Panc1 (cell line): ENCODE measurements around the gene KCNE3. TPM values are rescaled to one million over a fixed set of nuclear protein-coding genes. Genes with fewer than 3 reads are reported as not detected.

Experiments
- ATAC-seq: fragments of 200-7000 bp; cut with Tn5 transposase; 2 replicates; pipeline ENCODE4 v1.9.1; 2020; ENCODE audit warnings: mild to moderate bottlenecking, moderate library complexity
- BruUV-seq: library from RNA; stranded (reverse); fragments of 400-500 nt; replicated peaks from 2 replicates; lab custom pipeline; 2021; lab: Mats Ljungman, UMichigan
- CTCF ChIA-PET: fragments of 300-600 bp; sonication (Branson Sonifier 250); formaldehyde crosslinking; loops from one replicate; lab custom pipeline; 2022; ENCODE audit warnings: antibody characterized with exemption; lab: Charles Lee
- POLR2A ChIA-PET: fragments of 300-600 bp; sonication (Branson Sonifier 250); formaldehyde crosslinking; loops from one replicate; lab custom pipeline; 2022; ENCODE audit warnings: antibody characterized with exemption; lab: Charles Lee
- DNase-seq: peaks from one replicate; pipeline ENCODE4 v3.0.0-alpha.2; 2010; ENCODE audit warnings: low read depth, low spot score
- H3K27ac ChIP-seq: 2 replicates; pipeline ENCODE4 v1.5.1; 2011; ENCODE audit warnings: mild to moderate bottlenecking, low read length, inconsistent platforms
- H3K27me3 ChIP-seq: fragments of 200-500 bp; sonication (Bioruptor generic); 2 replicates; pipeline ENCODE4 v1.6.0; 2014; ENCODE audit warnings: low read length, inconsistent platforms; ENCODE audit not compliant: control insufficient read depth, insufficient read depth
- H3K36me3 ChIP-seq: fragments of 200-500 bp; sonication (Bioruptor generic); 2 replicates; pipeline ENCODE4 v1.5.1; 2014; ENCODE audit warnings: inconsistent platforms, mild to moderate bottlenecking, low read length, moderate library complexity; ENCODE audit not compliant: control insufficient read depth, insufficient read depth
- H3K4me1 ChIP-seq: 2 replicates; pipeline ENCODE4 v1.5.1; 2011; ENCODE audit warnings: inconsistent platforms, mild to moderate bottlenecking, low read length, moderate library complexity; ENCODE audit not compliant: control insufficient read depth, insufficient read depth
- H3K4me3 ChIP-seq, 2 experiments: 2 replicates each; pipeline ENCODE4 v1.5.1; 2011 to 2012; ENCODE audit warnings: low read depth in 2 of 2, low read length in 2 of 2, mild to moderate bottlenecking in 2 of 2, inconsistent platforms in 1 of 2, moderate library complexity in 1 of 2
- H3K9me3 ChIP-seq: fragments of 200-500 bp; sonication (Bioruptor generic); 2 replicates; pipeline ENCODE4 v1.5.1; 2014; ENCODE audit warnings: low read depth, mild to moderate bottlenecking, inconsistent platforms, low read length, moderate library complexity; ENCODE audit not compliant: control insufficient read depth, insufficient read depth
- CTCF ChIP-seq: fragments of 450-650 bp; IDR thresholded peaks from 2 replicates; pipeline ENCODE4 v1.5.1; 2017; ENCODE audit warnings: mild to moderate bottlenecking
- POLR2AphosphoS5 ChIP-seq: IDR thresholded peaks from 2 replicates; pipeline ENCODE4 v1.6.1; 2012; ENCODE audit warnings: mild to moderate bottlenecking, low read depth, low read length, moderate library complexity
- REST ChIP-seq, 2 experiments: IDR thresholded peaks; 2 replicates each; pipeline ENCODE4 v1.6.1; 2011 to 2012; ENCODE audit warnings: low read depth in 2 of 2, control low read depth in 1 of 2, low read length in 1 of 2, mild to moderate bottlenecking in 1 of 2, moderate library complexity in 1 of 2; ENCODE audit not compliant: insufficient read depth in 1 of 2
- SIN3A ChIP-seq: IDR thresholded peaks from 2 replicates; pipeline ENCODE4 v1.6.1; 2012; ENCODE audit warnings: low read depth, mild to moderate bottlenecking, low read length, moderate library complexity, borderline replicate concordance; ENCODE audit not compliant: insufficient read depth
- TCF7L2 ChIP-seq: IDR thresholded peaks from 2 replicates; pipeline ENCODE4 v1.6.1; 2011; ENCODE audit warnings: mild to moderate bottlenecking, low read depth, low read length, inconsistent platforms
- in situ Hi-C: cut with HindIII; loops from 2 replicates; pipeline ENCODE4 v1.10.0; 2016; ENCODE audit warnings: low sequenced_read_pairs, low pct_unique_long_range_greater_than_20kb
- intact Hi-C: fragments of 100-400 bp; cut with micrococcal nuclease; formaldehyde crosslinking; loops from one replicate; pipeline ENCODE4 v1.10.0; 2022; ENCODE audit not compliant: unreplicated experiment
- total RNA-seq: library from RNA; stranded (reverse); gene quantifications from one replicate; pipeline ENCODE4 v1.2.1, GENCODE V29; 2021; ENCODE audit not compliant: unreplicated experiment

Gene KCNE3
- total RNA-seq, 1 experiment from 2014 or later = 0.15 TPM

GRCh38 chr11:74506823-74507222 is 39.5 kb upstream of the KCNE3 start:
- intact Hi-C loops = no loop called here
- H3K4me1 ChIP-seq = peaks cover 4% of the 10 kb centered on the region; the same call in 1 of the 2 replicates
- H3K4me3 ChIP-seq = no peak overlapping the region
- 0 out of 2 replicates have a peak, but pooled peaks cover under 1% of the 10 kb centered on the region for H3K27me3 ChIP-seq
- H3K9me3 ChIP-seq = peaks cover 5% of the 10 kb centered on the region; the same call in 1 of the 2 replicates
- CTCF ChIA-PET = no interaction called here
- in situ Hi-C loops = no loop called here
- BruUV-seq = no TSS peak
- ATAC-seq = no peak
- POLR2A ChIA-PET = no interaction called here
- TF ChIP-seq REST (IDR thresholded peaks at IDR 0.05; ENCODE audit: insufficient read depth in 1 of 2, low read depth in 2 of 2, low read length in 1 of 2) (peak; percentile 88 to 89), POLR2AphosphoS5 (no peak)
- H3K27ac ChIP-seq = no peak overlapping the region
- H3K36me3 ChIP-seq = no peaks in the 10 kb centered on the region
- DNase-seq = no peak

GRCh38 chr11:74505911-74506310 is 38.6 kb upstream of the KCNE3 start:
- ATAC-seq (no peak), DNase-seq (no peak)
- Histone ChIP-seq H3K36me3 (no peaks in the 10 kb centered on the region), H3K9me3 (peaks cover 5% of the 10 kb centered on the region; the same call in 1 of the 2 replicates), H3K4me3 (no peak overlapping the region), H3K27me3 (no peaks in the 10 kb centered on the region), H3K4me1 (peaks cover 4% of the 10 kb centered on the region; the same call in 1 of the 2 replicates), H3K27ac (no peak overlapping the region)
- ChIA-PET POLR2A (no interaction called here), CTCF (no interaction called here)
- TF ChIP-seq CTCF = no peak
- TF ChIP-seq SIN3A = no peak
- TF ChIP-seq POLR2AphosphoS5 = no peak
- TF ChIP-seq REST (IDR thresholded peaks at IDR 0.05; ENCODE audit: insufficient read depth in 1 of 2, low read depth in 2 of 2, low read length in 1 of 2) = no peak
- no peak for TF ChIP-seq TCF7L2
- in situ Hi-C loops (no loop called here), intact Hi-C loops (no loop called here)
- no TSS peak for BruUV-seq
